GM23248 (cell line): ENCODE data around the gene NOTUM.

ENCODE experiments used
- EZH2 ChIP-seq: fragments of 200-600 bp; sonication (generic); IDR thresholded peaks from 2 replicates; pipeline ENCODE4 v1.6.1; 2018; ENCODE audit warnings: antibody characterized with exemption, mild to moderate bottlenecking; ENCODE audit not compliant: insufficient read depth, poor library complexity, severe bottlenecking
- EZH2phosphoT487 ChIP-seq: fragments of 200-600 bp; sonication (generic); IDR thresholded peaks from 2 replicates; pipeline ENCODE4 v1.6.1; 2018; ENCODE audit warnings: antibody characterized with exemption, moderate library complexity, mild to moderate bottlenecking, low read depth; ENCODE audit not compliant: insufficient read depth

DNA sequence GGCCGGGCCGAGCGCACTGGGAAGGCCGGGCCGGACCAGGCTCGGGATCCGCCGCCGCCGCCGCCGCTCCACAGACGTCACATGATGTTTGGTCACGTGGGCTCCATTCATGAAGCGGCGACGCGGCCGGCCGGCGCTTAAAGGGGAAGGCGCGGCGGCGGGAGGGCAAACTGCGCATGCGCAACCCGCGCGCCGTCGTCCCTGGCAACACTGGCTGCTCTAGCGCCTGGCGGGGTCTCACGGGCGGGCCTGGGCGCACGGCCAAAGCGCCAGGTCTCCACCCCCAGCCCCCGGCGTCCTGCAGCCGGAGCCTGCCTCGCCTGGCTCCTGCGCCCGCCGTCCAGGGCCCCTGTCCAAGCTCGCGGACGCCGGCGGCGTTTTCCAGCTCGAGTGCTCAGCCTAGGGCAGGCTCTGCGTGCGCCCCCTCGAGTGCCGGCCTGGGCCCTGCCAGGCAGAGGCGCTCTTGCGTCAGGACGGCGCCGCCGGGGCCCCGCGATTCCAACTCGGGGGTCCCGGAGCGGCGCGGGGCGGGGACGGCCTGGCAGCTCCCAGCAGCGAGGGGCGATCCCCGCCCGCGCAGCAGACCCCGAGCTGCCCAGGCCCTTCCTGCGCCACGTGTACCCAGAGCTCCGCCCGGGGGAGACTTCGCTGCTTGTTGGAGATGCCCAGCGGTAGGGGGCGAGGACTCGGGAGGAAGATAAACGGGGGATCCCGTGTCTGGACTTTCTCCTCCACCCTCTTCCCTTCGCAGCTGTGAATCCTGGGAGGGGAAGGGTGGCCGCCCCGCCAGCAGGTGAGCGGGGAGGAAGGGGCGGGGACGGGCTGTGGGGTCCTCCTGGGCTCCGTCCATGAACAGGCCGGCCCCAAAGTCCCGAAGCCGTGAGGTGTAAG lies 33.1 kb downstream of the NOTUM start, which contains the start of gene MAFG:
- TF ChIP-seq EZH2phosphoT487 (no peak), EZH2 (no peak)
